Body of pancreas (tissue), 4 donors: ENCODE data around the gene SLC25A53. TPM values are rescaled to one million over a fixed set of nuclear protein-coding genes. Genes with fewer than 3 reads are reported as not detected.
A peak's percentile ranks its signal among the peaks of the same experiment; 100 is the strongest.
"Not testable (repeated sequence)": the region's sequence is repeated elsewhere in the genome, so short reads cannot be mapped to it uniquely, and the experiment has no call there.

Experiments
- ATAC-seq: fragments of 150-250 bp; one replicate; pipeline ENCODE4 v1.9.1; 2016
- DNase-seq, 4 donors: peaks; one replicate each; pipeline ENCODE4 v3.0.0-alpha.2; 2019
- H3K27ac ChIP-seq, 4 donors: fragments of 200-600 bp; sonication (generic); 1 replicate in 3 of 4; 2 replicates in 1 of 4; pipeline versions ENCODE4 v1.5.1 to v1.6.1; 2016 to 2019; ENCODE audit warnings: mild to moderate bottlenecking in 1 of 4, mixed read lengths in 1 of 4, moderate library complexity in 1 of 4
- H3K27me3 ChIP-seq, 2 donors: fragments of 200-600 bp; sonication (generic); one replicate each; pipeline ENCODE4 v1.6.0; 2016; ENCODE audit warnings: mild to moderate bottlenecking in 1 of 2
- H3K36me3 ChIP-seq, 2 donors: fragments of 200-600 bp; sonication (generic); replicated peaks in 1 of 2; 2 replicates each; pipeline ENCODE4 v1.5.1; 2016; ENCODE audit warnings: low read depth in 2 of 2; ENCODE audit not compliant: insufficient read depth in 1 of 2
- H3K4me1 ChIP-seq: fragments of 200-600 bp; sonication (generic); one replicate; pipeline ENCODE4 v1.6.0; 2016
- H3K4me3 ChIP-seq, 2 donors: fragments of 200-600 bp; sonication (generic); 1 replicate in 1 of 2; 2 replicates in 1 of 2; pipeline ENCODE4 v1.5.1; 2016 to 2019
- H3K9me3 ChIP-seq, 3 donors: fragments of 200-600 bp; sonication (generic); 1 replicate in 2 of 3; 2 replicates in 1 of 3; pipeline ENCODE4 v1.5.1; 2016
- POLR2A ChIP-seq, 3 donors: fragments of 450-650 bp; IDR thresholded peaks; one replicate each; pipeline ENCODE4 v1.6.1; 2016; ENCODE audit warnings: antibody characterized with exemption in 3 of 3, mild to moderate bottlenecking in 2 of 3
- WGBS, 2 donors: methylation state at CpG; one replicate each; pipeline ENCODE4 v1.1.5; 2017; 5-methylcytosine and 5-hydroxymethylcytosine counted together
- intact Hi-C: fragments of 100-400 bp; cut with DNase I; formaldehyde crosslinking; loops from one replicate; pipeline ENCODE4 v1.15.1; 2023
- total RNA-seq, 2 donors: library from RNA; depleted of rRNA; stranded (reverse); fragments of >200 nt; gene quantifications; one replicate each; pipeline ENCODE4 v1.1.0, GENCODE V29; 2016
- TF ChIP-seq, protein P1 (sequence below), 7 experiments: fragments of 450-650 bp in 4 of 7; fragments of 200-600 bp in 3 of 7; sonication (generic) in 3 of 7; IDR thresholded peaks; one replicate each; pipeline ENCODE4 v1.5.1; 2016 to 2019; ENCODE audit warnings: antibody characterized with exemption in 7 of 7

The SLC25A53 gene
- total RNA-seq, 2 donors from 2014 or later, result 3.6 to 10.9 TPM

DNA sequence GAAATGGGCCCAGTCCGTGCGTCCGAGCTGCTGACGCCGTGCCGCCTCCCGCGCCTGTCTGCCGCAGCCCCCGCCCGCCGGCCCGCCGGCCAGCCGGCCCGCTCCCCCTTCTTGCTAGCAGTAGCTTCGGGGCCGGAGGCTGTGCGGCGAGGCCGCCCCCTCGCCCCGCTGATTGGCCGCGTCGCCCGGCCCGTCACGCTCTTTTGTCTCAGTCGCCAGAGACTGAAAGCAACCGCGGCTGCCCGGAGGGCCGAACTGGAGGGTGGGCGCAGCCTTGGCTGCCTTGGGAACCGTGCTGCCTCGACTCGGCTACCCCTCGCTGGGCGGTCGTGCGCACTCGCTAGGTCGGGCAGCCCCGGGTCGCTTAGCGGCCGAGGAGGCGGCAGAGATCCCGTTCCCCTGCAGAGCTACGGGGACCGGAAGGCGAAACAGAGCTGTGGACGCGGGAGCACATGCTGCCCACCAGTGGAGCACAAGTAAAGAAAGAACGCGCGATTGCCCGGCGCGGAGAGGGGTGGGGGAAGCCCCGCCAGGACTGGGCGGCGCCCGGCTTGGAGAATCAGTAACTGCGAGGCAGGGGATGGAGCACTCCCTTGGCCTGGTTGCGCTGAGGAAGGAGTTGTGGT lies 44.4 kb downstream of the SLC25A53 start, which contains the start of gene ZCCHC18:
Gene ZCCHC18, plus strand, starts transcription at position 198 of the 626 bp plus-strand sequence. CDS start 1,589 bp downstream, outside the sequence.
- peak within 1 kb of the TSS in 2 of 4 donors; percentile 21 to 25 for H3K27ac ChIP-seq
- WGBS, 2 donors, result 0 to 1% methylated on average over 9 to 54 of the region's 67 CpGs
- peak in 1 of 3 donors; percentile 22 for TF ChIP-seq POLR2A (IDR thresholded peaks at IDR 0.05)
- TF ChIP-seq, protein P1, sequence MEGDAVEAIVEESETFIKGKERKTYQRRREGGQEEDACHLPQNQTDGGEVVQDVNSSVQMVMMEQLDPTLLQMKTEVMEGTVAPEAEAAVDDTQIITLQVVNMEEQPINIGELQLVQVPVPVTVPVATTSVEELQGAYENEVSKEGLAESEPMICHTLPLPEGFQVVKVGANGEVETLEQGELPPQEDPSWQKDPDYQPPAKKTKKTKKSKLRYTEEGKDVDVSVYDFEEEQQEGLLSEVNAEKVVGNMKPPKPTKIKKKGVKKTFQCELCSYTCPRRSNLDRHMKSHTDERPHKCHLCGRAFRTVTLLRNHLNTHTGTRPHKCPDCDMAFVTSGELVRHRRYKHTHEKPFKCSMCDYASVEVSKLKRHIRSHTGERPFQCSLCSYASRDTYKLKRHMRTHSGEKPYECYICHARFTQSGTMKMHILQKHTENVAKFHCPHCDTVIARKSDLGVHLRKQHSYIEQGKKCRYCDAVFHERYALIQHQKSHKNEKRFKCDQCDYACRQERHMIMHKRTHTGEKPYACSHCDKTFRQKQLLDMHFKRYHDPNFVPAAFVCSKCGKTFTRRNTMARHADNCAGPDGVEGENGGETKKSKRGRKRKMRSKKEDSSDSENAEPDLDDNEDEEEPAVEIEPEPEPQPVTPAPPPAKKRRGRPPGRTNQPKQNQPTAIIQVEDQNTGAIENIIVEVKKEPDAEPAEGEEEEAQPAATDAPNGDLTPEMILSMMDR (IDR thresholded peaks at IDR 0.05), result no peak
- peak within 1 kb of the TSS; percentile 4 to 27 for H3K4me3 ChIP-seq
- no peaks in the 10 kb centered on the region for H3K9me3 ChIP-seq
- DNase-seq (peak; percentile 15 to 39 (median 23)), ATAC-seq (peak; percentile 75)
- no peaks in the 10 kb centered on the region for H3K36me3 ChIP-seq
- no peaks in the 10 kb centered on the region for H3K4me1 ChIP-seq
- intact Hi-C loops, result no loop called here
- H3K27me3 ChIP-seq, result no peaks in the 10 kb centered on the region

DNA sequence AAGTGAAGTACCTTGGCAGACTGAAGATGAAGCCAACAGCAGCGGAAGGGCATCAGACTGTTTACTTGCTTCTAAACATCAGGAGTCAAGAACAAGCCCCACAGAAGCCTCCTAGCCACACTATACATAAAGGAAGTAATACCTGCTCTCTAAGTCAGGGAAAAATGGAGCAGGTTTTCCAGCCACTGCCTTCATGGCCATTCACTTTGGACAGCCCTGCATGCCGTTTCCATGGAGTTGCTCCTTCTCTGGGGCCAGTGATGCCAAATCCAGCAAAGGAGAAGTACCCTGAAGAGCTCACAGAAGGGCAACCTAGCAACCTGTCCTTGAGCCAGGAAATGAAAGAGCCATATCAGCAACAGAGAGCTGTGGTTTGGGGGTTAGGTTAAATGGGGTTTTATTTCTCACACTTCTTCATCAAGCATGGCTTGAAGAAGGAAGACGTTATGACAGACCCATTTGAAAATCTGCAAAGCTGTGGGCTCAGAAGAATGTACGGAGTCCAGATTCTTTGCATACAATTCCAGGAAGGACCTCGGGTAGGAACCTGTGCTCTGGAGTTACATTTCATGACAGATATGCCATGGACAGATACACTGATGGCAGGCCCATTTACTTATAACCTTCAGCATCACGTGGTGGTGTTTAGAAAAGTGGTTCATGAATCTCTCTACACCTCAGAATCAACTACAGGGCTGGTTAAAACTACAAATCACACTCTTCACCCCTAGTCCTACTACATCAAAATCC lies 46.1 kb downstream of the SLC25A53 start:
- ATAC-seq, H3K9me3 ChIP-seq, intact Hi-C loops, H3K27ac ChIP-seq, H3K36me3 ChIP-seq, H3K27me3 ChIP-seq, H3K4me3 ChIP-seq, H3K4me1 ChIP-seq: not testable (repeated sequence)
- peak in 2 of 4 donors; percentile 13 to 15 for DNase-seq
- 51 to 75% methylated on average over 3 to 6 of the region's 6 CpGs for WGBS, 2 donors

DNA sequence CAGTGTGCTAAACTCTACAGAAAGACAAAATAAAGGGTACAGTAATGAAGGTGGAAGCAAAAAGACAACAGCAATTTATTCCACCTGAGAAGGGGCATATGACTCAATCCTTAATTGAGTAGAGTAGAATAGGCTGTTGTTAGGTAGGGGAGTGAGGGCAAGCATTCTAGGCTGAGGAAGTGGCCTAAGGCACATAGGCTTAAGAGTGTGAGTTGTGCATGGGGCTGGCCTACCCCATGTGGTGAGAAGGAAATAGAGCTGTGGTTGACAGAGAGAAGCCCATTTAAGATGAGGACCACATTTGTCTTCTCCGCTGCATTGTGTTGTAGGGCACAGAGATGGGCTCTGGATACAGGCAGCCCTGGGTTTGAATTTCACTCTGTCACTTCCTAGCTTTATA lies 47.9 kb downstream of the SLC25A53 start:
- ATAC-seq (no peak), DNase-seq (no peak)
- Histone ChIP-seq H3K27ac (no peak overlapping the region), H3K4me3 (no peak overlapping the region), H3K36me3 (no peaks in the 10 kb centered on the region), H3K27me3 (no peaks in the 10 kb centered on the region), H3K4me1 (no peaks in the 10 kb centered on the region), H3K9me3 (no peaks in the 10 kb centered on the region)
- 100% methylated on average over 1 of the region's 1 CpG for WGBS, 2 donors
- TF ChIP-seq POLR2A (IDR thresholded peaks at IDR 0.05), result no peak
- TF ChIP-seq, protein P1 (IDR thresholded peaks at IDR 0.05), result no peak
- intact Hi-C loops, result no loop called here

DNA sequence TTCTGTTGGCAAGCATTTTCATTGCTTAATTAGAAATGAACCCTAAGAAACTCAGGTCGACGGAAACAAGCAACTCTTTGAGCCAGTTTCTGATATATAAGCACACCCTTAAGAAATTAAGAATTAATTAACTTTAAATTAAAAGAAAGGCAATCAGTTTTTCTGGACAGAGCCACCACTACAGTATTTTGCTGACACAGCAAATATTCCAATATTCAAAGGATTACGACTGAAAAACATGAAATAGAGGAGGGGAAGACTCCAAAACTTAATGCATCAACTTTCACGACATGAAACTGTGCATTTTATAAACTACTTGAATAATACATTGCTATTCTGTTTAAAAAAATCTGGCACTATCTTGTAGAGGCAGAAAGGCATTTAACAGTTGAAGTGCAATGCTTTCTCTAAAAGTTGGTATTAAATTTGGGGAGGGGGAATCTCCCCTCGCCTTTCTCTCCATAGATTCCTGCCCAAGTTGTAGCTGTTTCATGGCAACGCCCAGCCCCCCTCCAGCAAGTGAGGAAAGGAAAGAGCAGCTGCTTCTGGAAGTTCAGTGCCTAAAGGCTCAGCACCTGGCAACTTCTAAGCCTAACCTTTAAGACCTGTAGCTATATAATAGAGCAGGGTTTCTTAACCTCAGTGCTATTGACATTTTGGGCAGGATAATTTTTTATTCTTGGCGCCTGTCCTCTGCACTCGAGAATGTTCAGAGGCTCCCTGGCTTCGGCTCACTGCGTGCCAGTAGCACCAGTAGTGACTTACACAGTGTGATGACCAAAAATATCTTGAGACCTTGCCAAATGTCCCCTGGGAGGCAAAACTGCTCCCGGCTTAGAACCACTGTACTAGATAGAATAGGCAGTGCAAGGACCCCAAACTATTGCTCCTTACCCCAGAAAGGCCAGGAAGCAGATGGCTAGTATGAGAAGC lies 51.2 kb downstream of the SLC25A53 start:
- TF ChIP-seq POLR2A (IDR thresholded peaks at IDR 0.05), result no peak
- TF ChIP-seq, protein P1 (IDR thresholded peaks at IDR 0.05), result no peak
- Histone ChIP-seq H3K27ac (no peak overlapping the region), H3K4me3 (no peak overlapping the region), H3K4me1 (no peaks in the 10 kb centered on the region), H3K36me3 (no peaks in the 10 kb centered on the region), H3K27me3 (no peaks in the 10 kb centered on the region), H3K9me3 (no peaks in the 10 kb centered on the region)
- WGBS, 2 donors, result 77 to 81% methylated on average over 5 to 8 of the region's 11 CpGs
- DNase-seq, result no peak
- intact Hi-C loops, result no loop called here
- ATAC-seq, result no peak

DNA sequence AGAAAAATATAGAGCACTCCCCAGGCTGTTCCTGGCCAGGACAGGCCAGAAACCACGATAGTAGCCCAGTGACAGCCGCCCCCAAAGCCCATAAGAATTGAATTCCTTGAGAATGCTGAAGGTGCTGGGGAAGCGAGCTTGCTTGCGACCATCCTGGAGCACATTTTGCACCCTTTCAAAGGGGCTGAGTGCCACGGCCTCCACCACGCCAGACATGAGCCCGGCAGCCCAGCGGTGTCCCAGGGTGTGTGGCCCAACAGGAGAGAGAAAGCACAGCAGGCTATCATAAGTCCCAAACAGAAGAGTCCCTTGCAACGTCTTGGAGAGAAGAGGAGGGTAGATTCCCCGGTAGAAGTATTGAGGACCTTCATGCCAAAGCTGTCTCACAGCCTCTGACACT lies 52.1 kb downstream of the SLC25A53 start:
- no peak overlapping the region for H3K27ac ChIP-seq
- 70 to 90% methylated on average over 2 to 7 of the region's 10 CpGs for WGBS, 2 donors
- TF ChIP-seq POLR2A (IDR thresholded peaks at IDR 0.05), result no peak
- TF ChIP-seq, protein P1 (IDR thresholded peaks at IDR 0.05), result no peak

More for the DNA sequence above, 52.1 kb downstream of the SLC25A53 start:
- Histone ChIP-seq H3K36me3 (no peaks in the 10 kb centered on the region), H3K4me1 (no peaks in the 10 kb centered on the region), H3K9me3 (no peaks in the 10 kb centered on the region), H3K4me3 (no peak overlapping the region), H3K27me3 (no peaks in the 10 kb centered on the region)
- ATAC-seq, result no peak
- intact Hi-C loops, result no loop called here
- no peak for DNase-seq
